Measurements from ENCODE around the gene SUSD6.

SUSD6 gene

GRCh38 chr14:69694730-69695281 lies 83.4 kb downstream of the SUSD6 start:
- Histone ChIP-seq H3K4me3 (replicated peaks; ENCODE audit: insufficient read depth, low read length) (no peak overlapping the region), H3K27ac (replicated peaks) (peak overlapping the region; percentile 32), H3K27me3 (ENCODE audit: insufficient read depth, poor library complexity, severe bottlenecking) (no peaks in the 10 kb centered on the region)
- no peak for DNase-seq (ENCODE audit: low read depth in 1 of 2, low spot score in 1 of 2)
- TF ChIP-seq CTCF (IDR thresholded peaks at IDR 0.05; ENCODE audit: insufficient read depth, low read length) (no peak), SPI1 (IDR thresholded peaks at IDR 0.05; ENCODE audit: borderline replicate concordance, low read depth) (0 out of 2 replicates have a peak, but pooled peaks have one; percentile 18), POLR2AphosphoS5 (IDR thresholded peaks at IDR 0.05; ENCODE audit: low read depth) (no peak), REST (IDR thresholded peaks at IDR 0.05; ENCODE audit: insufficient replicate concordance, low read depth) (no peak)

- no peak overlapping the region for H3K4me3 ChIP-seq (replicated peaks; ENCODE audit: insufficient read depth, low read length)
- peak in 1 of 2 experiments; percentile 56 for DNase-seq (ENCODE audit: low read depth in 1 of 2, low spot score in 1 of 2)
- no peaks in the 10 kb centered on the region for H3K27me3 ChIP-seq (ENCODE audit: insufficient read depth, poor library complexity, severe bottlenecking)
- TF ChIP-seq SPI1 (IDR thresholded peaks at IDR 0.05; ENCODE audit: borderline replicate concordance, low read depth) (peak; percentile 48; the same call in 1 of the 2 replicates), POLR2AphosphoS5 (IDR thresholded peaks at IDR 0.05; ENCODE audit: low read depth) (no peak), REST (IDR thresholded peaks at IDR 0.05; ENCODE audit: insufficient replicate concordance, low read depth) (no peak), CTCF (IDR thresholded peaks at IDR 0.05; ENCODE audit: insufficient read depth, low read length) (no peak), GABPA (IDR thresholded peaks at IDR 0.05; ENCODE audit: low read depth) (no peak)
- peak overlapping the region; percentile 45 for H3K27ac ChIP-seq (replicated peaks)
These were observed 84.2 kb downstream of the SUSD6 start for GRCh38 chr14:69695322-69696203.

- no peak for DNase-seq (ENCODE audit: low read depth in 1 of 2, low spot score in 1 of 2)
- TF ChIP-seq SPI1 (IDR thresholded peaks at IDR 0.05; ENCODE audit: borderline replicate concordance, low read depth) (no peak), REST (IDR thresholded peaks at IDR 0.05; ENCODE audit: insufficient replicate concordance, low read depth) (no peak), POLR2AphosphoS5 (IDR thresholded peaks at IDR 0.05; ENCODE audit: low read depth) (no peak), CTCF (IDR thresholded peaks at IDR 0.05; ENCODE audit: insufficient read depth, low read length) (no peak)
- Histone ChIP-seq H3K4me3 (replicated peaks; ENCODE audit: insufficient read depth, low read length) (no peak overlapping the region), H3K27ac (replicated peaks) (peak overlapping the region; percentile 45), H3K27me3 (ENCODE audit: insufficient read depth, poor library complexity, severe bottlenecking) (no peaks in the 10 kb centered on the region)
These were observed 84.8 kb downstream of the SUSD6 start for GRCh38 chr14:69696204-69696527.
